Uterus (tissue), 4 donors: ENCODE results near the gene MRPS5. TPM values are rescaled to one million over a fixed set of nuclear protein-coding genes. Genes with fewer than 3 reads are reported as not detected.

Experiments
- DNase-seq, 2 donors: peaks; one replicate each; pipeline ENCODE4 v3.0.0-alpha.2; 2019 to 2020
- H3K27ac ChIP-seq, 2 donors: fragments of 200-600 bp; sonication (generic); 1 replicate in 1 of 2; 2 replicates in 1 of 2; pipeline ENCODE4 v1.5.1; 2016 to 2018
- H3K27me3 ChIP-seq, 2 donors: fragments of 200-600 bp; sonication (generic); one replicate each; pipeline ENCODE4 v1.5.1; 2018 to 2019; ENCODE audit warnings: control low read depth in 1 of 2
- H3K36me3 ChIP-seq, 2 donors: fragments of 200-600 bp; sonication (generic); one replicate each; pipeline ENCODE4 v1.5.1; 2019; ENCODE audit warnings: control low read depth in 1 of 2
- H3K4me1 ChIP-seq, 2 donors: fragments of 200-600 bp; sonication (generic); one replicate each; pipeline ENCODE4 v1.5.1; 2018 to 2019; ENCODE audit warnings: control low read depth in 1 of 2
- H3K4me3 ChIP-seq, 2 donors: fragments of 200-600 bp; sonication (generic); 1 replicate in 1 of 2; 2 replicates in 1 of 2; pipeline ENCODE4 v1.5.1; 2018 to 2019; ENCODE audit warnings: mild to moderate bottlenecking in 1 of 2
- H3K9me3 ChIP-seq, 2 donors: fragments of 200-600 bp; sonication (generic); one replicate each; pipeline ENCODE4 v1.5.1; 2019; ENCODE audit warnings: control low read depth in 1 of 2
- POLR2A ChIP-seq, 2 donors: fragments of 450-650 bp; IDR thresholded peaks; one replicate each; pipeline ENCODE4 v1.6.1; 2016; ENCODE audit warnings: antibody characterized with exemption in 2 of 2, mild to moderate bottlenecking in 1 of 2, moderate library complexity in 1 of 2
- intact Hi-C: fragments of 100-400 bp; cut with DNase I; formaldehyde crosslinking; loops from one replicate; pipeline ENCODE4 v1.15.1; 2023; ENCODE audit warnings: low total_unique reads
- total RNA-seq, 4 donors: library from RNA; depleted of rRNA in 3 of 4; stranded (reverse); fragments of >200 nt in 3 of 4; gene quantifications; one replicate each; pipeline versions ENCODE4 v1.1.0 to v1.2.4, GENCODE V29; 2014 to 2023
- TF ChIP-seq, protein P1 (sequence below), 4 experiments: fragments of 200-600 bp in 2 of 4; fragments of 450-650 bp in 2 of 4; sonication (generic) in 2 of 4; IDR thresholded peaks; one replicate each; pipeline ENCODE4 v1.5.1; 2016 to 2019; ENCODE audit warnings: antibody characterized with exemption in 4 of 4, mild to moderate bottlenecking in 2 of 4, moderate library complexity in 1 of 4
- donor health status: DM: yes; HTN: yes; CAD: no.

MRPS5 gene
- total RNA-seq, 4 donors from 2014 or later: 7.2 to 50.3 (median 28.6) TPM

- Histone ChIP-seq H3K27me3 (no peaks in the 10 kb centered on the region), H3K9me3 (no peaks in the 10 kb centered on the region), H3K27ac (no peak overlapping the region), H3K4me1 (no peaks in the 10 kb centered on the region), H3K36me3 (no peaks in the 10 kb centered on the region), H3K4me3 (no peak overlapping the region)
- peak in 1 of 2 donors; percentile 44 for DNase-seq
- intact Hi-C loops: no loop called here
- TF ChIP-seq POLR2A (IDR thresholded peaks at IDR 0.05): no peak
- TF ChIP-seq, protein P1, sequence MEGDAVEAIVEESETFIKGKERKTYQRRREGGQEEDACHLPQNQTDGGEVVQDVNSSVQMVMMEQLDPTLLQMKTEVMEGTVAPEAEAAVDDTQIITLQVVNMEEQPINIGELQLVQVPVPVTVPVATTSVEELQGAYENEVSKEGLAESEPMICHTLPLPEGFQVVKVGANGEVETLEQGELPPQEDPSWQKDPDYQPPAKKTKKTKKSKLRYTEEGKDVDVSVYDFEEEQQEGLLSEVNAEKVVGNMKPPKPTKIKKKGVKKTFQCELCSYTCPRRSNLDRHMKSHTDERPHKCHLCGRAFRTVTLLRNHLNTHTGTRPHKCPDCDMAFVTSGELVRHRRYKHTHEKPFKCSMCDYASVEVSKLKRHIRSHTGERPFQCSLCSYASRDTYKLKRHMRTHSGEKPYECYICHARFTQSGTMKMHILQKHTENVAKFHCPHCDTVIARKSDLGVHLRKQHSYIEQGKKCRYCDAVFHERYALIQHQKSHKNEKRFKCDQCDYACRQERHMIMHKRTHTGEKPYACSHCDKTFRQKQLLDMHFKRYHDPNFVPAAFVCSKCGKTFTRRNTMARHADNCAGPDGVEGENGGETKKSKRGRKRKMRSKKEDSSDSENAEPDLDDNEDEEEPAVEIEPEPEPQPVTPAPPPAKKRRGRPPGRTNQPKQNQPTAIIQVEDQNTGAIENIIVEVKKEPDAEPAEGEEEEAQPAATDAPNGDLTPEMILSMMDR (IDR thresholded peaks at IDR 0.05): no peak
These were observed 78.1 kb downstream of the MRPS5 start for GRCh38 chr2:95043300-95044093.

GRCh38 chr2:95042472-95043271, 78.9 kb downstream of the MRPS5 start:
- intact Hi-C loops: no loop called here
- Histone ChIP-seq H3K9me3 (no peaks in the 10 kb centered on the region), H3K27ac (no peak overlapping the region), H3K27me3 (no peaks in the 10 kb centered on the region), H3K4me1 (no peaks in the 10 kb centered on the region), H3K4me3 (no peak overlapping the region), H3K36me3 (no peaks in the 10 kb centered on the region)
- TF ChIP-seq, protein P1 (IDR thresholded peaks at IDR 0.05): no peak
- TF ChIP-seq POLR2A (IDR thresholded peaks at IDR 0.05): no peak
- no peak for DNase-seq

- Histone ChIP-seq H3K27me3 (no peaks in the 10 kb centered on the region), H3K9me3 (no peaks in the 10 kb centered on the region), H3K4me3 (no peak overlapping the region), H3K27ac (no peak overlapping the region), H3K36me3 (no peaks in the 10 kb centered on the region), H3K4me1 (no peaks in the 10 kb centered on the region)
- DNase-seq: no peak
- no peak for TF ChIP-seq POLR2A (IDR thresholded peaks at IDR 0.05)
- TF ChIP-seq, protein P1 (IDR thresholded peaks at IDR 0.05): no peak
- intact Hi-C loops: no loop called here
These were observed 79.7 kb downstream of the MRPS5 start for GRCh38 chr2:95041824-95042442.

- no peak for DNase-seq
- no peaks in the 10 kb centered on the region for H3K9me3 ChIP-seq
- no peaks in the 10 kb centered on the region for H3K36me3 ChIP-seq
- no peak for TF ChIP-seq POLR2A (IDR thresholded peaks at IDR 0.05)
- TF ChIP-seq, protein P1 (IDR thresholded peaks at IDR 0.05): no peak
- no peaks in the 10 kb centered on the region for H3K27me3 ChIP-seq
- no peak overlapping the region for H3K27ac ChIP-seq
- no peak overlapping the region for H3K4me3 ChIP-seq
- intact Hi-C loops: no loop called here
- H3K4me1 ChIP-seq: no peaks in the 10 kb centered on the region
These were observed 80.4 kb downstream of the MRPS5 start for GRCh38 chr2:95041060-95041823.
